HG03457 (cell line): Measurements from ENCODE around the gene BSG.

ENCODE experiments used
- ATAC-seq: cut with Tn5 transposase; IDR thresholded peaks from one replicate; pipeline ENCODE4 v1.9.1; 2021; ENCODE audit warnings: moderate number of reproducible peaks; ENCODE audit not compliant: unreplicated experiment

The BSG gene

GRCh38 chr19:572140-572742, at the start of gene BSG:
BSG (plus strand) TSS chr19:572596; CDS start chr19:572635, 39 bp downstream.
- ATAC-seq, result peak; percentile 63

- no peak for ATAC-seq
These were observed 49.7 kb upstream of the BSG start for GRCh38 chr19:522726-523125.

GRCh38 chr19:524062-524674, 48.2 kb upstream of the BSG start:
- ATAC-seq, result no peak

- ATAC-seq, result no peak
These were observed 47.4 kb upstream of the BSG start for GRCh38 chr19:525029-525428.

GRCh38 chr19:525857-526419, 46.5 kb upstream of the BSG start:
- ATAC-seq, result no peak

GRCh38 chr19:530134-531008, 42.0 kb upstream of the BSG start:
- ATAC-seq, result no peak

GRCh38 chr19:531009-531752, 41.2 kb upstream of the BSG start:
- peak; percentile 42 for ATAC-seq

GRCh38 chr19:531753-532560, 40.4 kb upstream of the BSG start, which contains the start of gene CDC34:
CDC34 (plus strand) TSS chr19:531760; CDS start chr19:531932, 172 bp downstream.
- no peak for ATAC-seq

- ATAC-seq, result no peak
These were observed 39.6 kb upstream of the BSG start for GRCh38 chr19:532561-533363.

GRCh38 chr19:533364-534058, 38.9 kb upstream of the BSG start:
- ATAC-seq, result no peak

GRCh38 chr19:534088-534487, 38.3 kb upstream of the BSG start:
- no peak for ATAC-seq

- no peak for ATAC-seq
These were observed 37.2 kb upstream of the BSG start for GRCh38 chr19:535017-535835.

- no peak for ATAC-seq
These were observed 36.1 kb upstream of the BSG start for GRCh38 chr19:536031-536880.

GRCh38 chr19:536881-537404, 35.5 kb upstream of the BSG start:
- no peak for ATAC-seq

GRCh38 chr19:538641-539428, 33.6 kb upstream of the BSG start:
- no peak for ATAC-seq
